ENCODE measurements around the gene ETS2.
"Not testable (repeated sequence)": the region's sequence is repeated elsewhere in the genome, so short reads cannot be mapped to it uniquely, and the experiment has no call there.

The ETS2 gene

GRCh38 chr21:38822778-38823238 lies 17.1 kb downstream of the ETS2 start:
- ChIA-PET CTCF (interaction anchor here (0.6 to 0.8 kb wide), 2 partner anchors 44 to 329 kb away, joined by 3 read pairs; no protein-coding TSS in a partner anchor), POLR2A (ENCODE audit: low non-redundant PET) (no interaction called here)
- peak overlapping the region; percentile 74 for H3K27ac ChIP-seq
- DNase-seq (ENCODE audit: low spot score): no peak
- TF ChIP-seq, protein P1, sequence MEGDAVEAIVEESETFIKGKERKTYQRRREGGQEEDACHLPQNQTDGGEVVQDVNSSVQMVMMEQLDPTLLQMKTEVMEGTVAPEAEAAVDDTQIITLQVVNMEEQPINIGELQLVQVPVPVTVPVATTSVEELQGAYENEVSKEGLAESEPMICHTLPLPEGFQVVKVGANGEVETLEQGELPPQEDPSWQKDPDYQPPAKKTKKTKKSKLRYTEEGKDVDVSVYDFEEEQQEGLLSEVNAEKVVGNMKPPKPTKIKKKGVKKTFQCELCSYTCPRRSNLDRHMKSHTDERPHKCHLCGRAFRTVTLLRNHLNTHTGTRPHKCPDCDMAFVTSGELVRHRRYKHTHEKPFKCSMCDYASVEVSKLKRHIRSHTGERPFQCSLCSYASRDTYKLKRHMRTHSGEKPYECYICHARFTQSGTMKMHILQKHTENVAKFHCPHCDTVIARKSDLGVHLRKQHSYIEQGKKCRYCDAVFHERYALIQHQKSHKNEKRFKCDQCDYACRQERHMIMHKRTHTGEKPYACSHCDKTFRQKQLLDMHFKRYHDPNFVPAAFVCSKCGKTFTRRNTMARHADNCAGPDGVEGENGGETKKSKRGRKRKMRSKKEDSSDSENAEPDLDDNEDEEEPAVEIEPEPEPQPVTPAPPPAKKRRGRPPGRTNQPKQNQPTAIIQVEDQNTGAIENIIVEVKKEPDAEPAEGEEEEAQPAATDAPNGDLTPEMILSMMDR (conservative IDR thresholded peaks at IDR 0.05; ENCODE audit: low read depth): no peak

DNA sequence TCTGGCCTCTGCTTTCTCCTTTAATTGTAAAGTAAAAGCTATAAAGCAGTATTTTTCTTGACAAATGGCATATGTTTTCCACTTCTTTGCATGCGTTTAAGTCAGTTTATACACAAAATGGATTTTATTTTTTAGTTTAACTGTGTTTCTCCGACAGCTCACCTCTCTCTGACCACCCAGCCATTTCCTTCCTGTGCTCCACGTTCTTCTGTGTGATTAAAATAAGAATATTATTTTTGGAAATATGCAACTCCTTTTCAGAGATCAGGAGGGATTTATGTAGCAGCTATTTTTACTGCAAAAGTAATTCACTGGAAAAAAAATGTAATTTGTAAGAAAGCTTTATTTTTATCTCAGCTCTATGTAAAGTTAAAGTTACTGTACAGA lies 18.0 kb downstream of the ETS2 start:
- POLR2A ChIA-PET (ENCODE audit: low non-redundant PET): no interaction called here
- no peak overlapping the region for H3K27ac ChIP-seq
- CTCF ChIA-PET: interaction anchor here (0.6 kb wide), 1 partner anchor 19 kb away, joined by 3 read pairs; no protein-coding TSS in a partner anchor

DNA sequence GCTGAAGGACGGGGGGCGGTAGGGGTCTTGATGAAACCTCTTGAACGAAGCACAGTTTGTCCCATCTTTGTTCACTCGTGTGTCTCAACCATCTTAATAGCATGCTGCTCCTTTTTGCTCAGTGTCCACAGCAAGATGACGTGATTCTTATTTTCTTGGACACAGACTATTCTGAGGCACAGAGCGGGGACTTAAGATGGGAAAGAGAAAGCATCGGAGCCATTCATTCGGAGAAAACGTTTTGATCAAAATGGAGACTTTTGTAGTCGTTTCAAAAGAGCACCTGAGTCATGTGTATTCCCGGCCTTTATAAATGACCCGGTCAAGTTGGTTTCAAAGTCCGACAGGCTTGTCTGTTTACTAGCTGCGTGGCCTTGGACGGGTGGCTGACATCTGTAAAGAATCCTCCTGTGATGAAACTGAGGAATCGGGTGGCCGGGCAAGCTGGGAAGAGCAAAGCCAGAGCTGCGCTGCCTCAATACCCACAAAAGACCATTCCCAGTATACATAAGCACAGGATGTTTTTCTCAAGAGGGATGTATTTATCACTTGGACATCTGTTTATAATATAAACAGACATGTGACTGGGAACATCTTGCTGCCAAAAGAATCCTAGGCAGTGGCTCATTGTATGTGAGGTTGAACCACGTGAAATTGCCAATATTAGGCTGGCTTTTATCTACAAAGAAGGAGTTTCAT lies 18.5 kb downstream of the ETS2 start:
- POLR2A ChIA-PET (ENCODE audit: low non-redundant PET): no interaction called here
- peak overlapping the region; percentile 63 for H3K27ac ChIP-seq

More for the DNA sequence above, 18.0 kb downstream of the ETS2 start:
- DNase-seq (ENCODE audit: low spot score): no peak
- TF ChIP-seq, protein P1 (conservative IDR thresholded peaks at IDR 0.05; ENCODE audit: low read depth): no peak

GRCh38 chr21:38825269-38825668 lies 19.5 kb downstream of the ETS2 start:
- ChIA-PET POLR2A (ENCODE audit: low non-redundant PET) (no interaction called here), CTCF (interaction anchor here (0.6 kb wide), 1 partner anchor 42 kb away, joined by 4 read pairs; no protein-coding TSS in a partner anchor)
- TF ChIP-seq, protein P1 (conservative IDR thresholded peaks at IDR 0.05; ENCODE audit: low read depth): no peak
- DNase-seq (ENCODE audit: low spot score): no peak
- H3K27ac ChIP-seq: no peak overlapping the region

More for the DNA sequence above, 18.5 kb downstream of the ETS2 start:
- TF ChIP-seq, protein P1 (conservative IDR thresholded peaks at IDR 0.05; ENCODE audit: low read depth): no peak
- no peak for DNase-seq (ENCODE audit: low spot score)
- CTCF ChIA-PET: interaction anchor here (0.6 kb wide), 1 partner anchor 20 kb away, joined by 3 read pairs; no protein-coding TSS in a partner anchor

GRCh38 chr21:38825921-38826320 lies 20.2 kb downstream of the ETS2 start:
- TF ChIP-seq, protein P1 (conservative IDR thresholded peaks at IDR 0.05; ENCODE audit: low read depth): no peak
- CTCF ChIA-PET: interaction anchor here (0.6 kb wide), 1 partner anchor 135 kb away, joined by 3 read pairs; no protein-coding TSS in a partner anchor
- H3K27ac ChIP-seq: no peak overlapping the region
- POLR2A ChIA-PET (ENCODE audit: low non-redundant PET): no interaction called here
- DNase-seq (ENCODE audit: low spot score): no peak

GRCh38 chr21:38828111-38828510 lies 22.4 kb downstream of the ETS2 start:
- POLR2A ChIA-PET (ENCODE audit: low non-redundant PET); DNase-seq (ENCODE audit: low spot score); H3K27ac ChIP-seq; CTCF ChIA-PET: not testable (repeated sequence)
